Activated T-helper 1 cell treated with anti-CD3 and anti-CD28 coated beads, Interleukin-12 subunit alpha, Interleukin-12 subunit beta, Interleukin-2, Interleukin-4 antibody, amounts not matched to agents 30 ng/mL and 10 ng/mL and 1 ng/mL, durations not matched to agents 14 hours and 24 hours and 36 hours (primary cell): Measurements from ENCODE around the gene SLC5A12. TPM values are rescaled to one million over a fixed set of nuclear protein-coding genes. Genes with fewer than 3 reads are reported as not detected.
"Not testable (repeated sequence)": the region's sequence is repeated elsewhere in the genome, so short reads cannot be mapped to it uniquely, and the experiment has no call there.

Experiments used
- DNase-seq: peaks from one replicate; pipeline ENCODE4 v3.0.0; 2021; ENCODE audit warnings: low spot score
- H3K27ac Mint-ChIP-seq: one replicate; pipeline ENCODE4 v1.8.0; 2021; ENCODE audit warnings: mild to moderate bottlenecking, mixed read lengths
- H3K27me3 Mint-ChIP-seq: one replicate; pipeline ENCODE4 v1.8.0; 2022; ENCODE audit warnings: mild to moderate bottlenecking, moderate library complexity, mixed read lengths; ENCODE audit not compliant: insufficient read depth
- H3K36me3 Mint-ChIP-seq: one replicate; pipeline ENCODE4 v1.8.0; 2021; ENCODE audit warnings: low read depth, mixed read lengths
- H3K4me1 Mint-ChIP-seq: one replicate; pipeline ENCODE4 v1.8.0; 2021; ENCODE audit warnings: low read depth, mixed read lengths
- H3K4me3 Mint-ChIP-seq: one replicate; pipeline ENCODE4 v1.8.0; 2021; ENCODE audit warnings: mild to moderate bottlenecking, moderate library complexity, mixed read lengths
- H3K9me3 Mint-ChIP-seq: one replicate; pipeline ENCODE4 v1.8.0; 2021; ENCODE audit warnings: mixed read lengths
- intact Hi-C: fragments of 100-400 bp; cut with micrococcal nuclease; formaldehyde crosslinking; loops from one replicate; pipeline ENCODE4 v1.15.1; 2024
- total RNA-seq: library from RNA; stranded (reverse); gene quantifications from 2 replicates; pipeline ENCODE4 v1.2.3, GENCODE V29; 2022

SLC5A12 gene
- total RNA-seq, 1 donor from 2014 or later, result not detected

GRCh38 chr11:26675233-26675928 lies 46.5 kb downstream of the SLC5A12 start:
- H3K27me3 Mint-ChIP-seq, result no peaks in the 10 kb centered on the region

GRCh38 chr11:26665946-26666345 lies 55.9 kb downstream of the SLC5A12 start:
- Mint-ChIP-seq H3K27ac (no peak overlapping the region), H3K9me3 (no peaks in the 10 kb centered on the region), H3K4me1 (no peaks in the 10 kb centered on the region), H3K36me3 (no peaks in the 10 kb centered on the region), H3K27me3 (no peaks in the 10 kb centered on the region), H3K4me3 (no peak overlapping the region)
- intact Hi-C loops, result no loop called here
- DNase-seq, result no peak

More at GRCh38 chr11:26675233-26675928, 46.5 kb downstream of the SLC5A12 start:
- Mint-ChIP-seq H3K36me3 (no peaks in the 10 kb centered on the region), H3K9me3 (no peaks in the 10 kb centered on the region), H3K4me3 (no peak overlapping the region), H3K27ac (no peak overlapping the region), H3K4me1 (no peaks in the 10 kb centered on the region)
- intact Hi-C loops, result no loop called here
- no peak for DNase-seq

GRCh38 chr11:26665036-26665435 lies 56.8 kb downstream of the SLC5A12 start:
- no peaks in the 10 kb centered on the region for H3K27me3 Mint-ChIP-seq
- H3K36me3 Mint-ChIP-seq, result no peaks in the 10 kb centered on the region
- H3K4me3 Mint-ChIP-seq, result no peak overlapping the region
- no peak for DNase-seq
- intact Hi-C loops, result no loop called here
- H3K9me3 Mint-ChIP-seq, result no peaks in the 10 kb centered on the region
- H3K27ac Mint-ChIP-seq, result no peak overlapping the region
- no peaks in the 10 kb centered on the region for H3K4me1 Mint-ChIP-seq

GRCh38 chr11:26662916-26663315 lies 58.9 kb downstream of the SLC5A12 start:
- Mint-ChIP-seq H3K27ac (no peak overlapping the region), H3K9me3 (no peaks in the 10 kb centered on the region), H3K4me1 (no peaks in the 10 kb centered on the region), H3K27me3 (no peaks in the 10 kb centered on the region), H3K36me3 (no peaks in the 10 kb centered on the region), H3K4me3 (no peak overlapping the region)
- intact Hi-C loops, result no loop called here
- DNase-seq, result no peak

- intact Hi-C loops, result no loop called here
Measured at GRCh38 chr11:26655287-26655686, 66.6 kb downstream of the SLC5A12 start.

GRCh38 chr11:26651916-26652315 lies 69.9 kb downstream of the SLC5A12 start:
- H3K36me3 Mint-ChIP-seq, result no peaks in the 10 kb centered on the region
- no peak for DNase-seq
- intact Hi-C loops, result no loop called here
- no peaks in the 10 kb centered on the region for H3K9me3 Mint-ChIP-seq
- no peaks in the 10 kb centered on the region for H3K4me1 Mint-ChIP-seq
- H3K27me3 Mint-ChIP-seq, result no peaks in the 10 kb centered on the region
- H3K27ac Mint-ChIP-seq, result no peak overlapping the region
- H3K4me3 Mint-ChIP-seq, result no peak overlapping the region

More at GRCh38 chr11:26655287-26655686, 66.6 kb downstream of the SLC5A12 start:
- DNase-seq, result no peak
- Mint-ChIP-seq H3K9me3 (no peaks in the 10 kb centered on the region), H3K27me3 (no peaks in the 10 kb centered on the region), H3K36me3 (no peaks in the 10 kb centered on the region), H3K27ac (no peak overlapping the region), H3K4me3 (no peak overlapping the region), H3K4me1 (no peaks in the 10 kb centered on the region)

- DNase-seq, result peak; percentile 8
- intact Hi-C loops, result no loop called here
Measured at GRCh38 chr11:26649884-26650283, 72.0 kb downstream of the SLC5A12 start.

GRCh38 chr11:26643314-26643713 lies 78.5 kb downstream of the SLC5A12 start:
- DNase-seq, result not testable (repeated sequence)

More at GRCh38 chr11:26649884-26650283, 72.0 kb downstream of the SLC5A12 start:
- no peak overlapping the region for H3K27ac Mint-ChIP-seq
- H3K9me3 Mint-ChIP-seq, result no peaks in the 10 kb centered on the region
- no peak overlapping the region for H3K4me3 Mint-ChIP-seq
- H3K4me1 Mint-ChIP-seq, result no peaks in the 10 kb centered on the region
- H3K27me3 Mint-ChIP-seq, result no peaks in the 10 kb centered on the region
- H3K36me3 Mint-ChIP-seq, result no peaks in the 10 kb centered on the region

GRCh38 chr11:26632691-26633159 lies 89.1 kb downstream of the SLC5A12 start:
- Mint-ChIP-seq H3K27ac (no peak overlapping the region), H3K4me1 (no peaks in the 10 kb centered on the region), H3K9me3 (peaks cover 3% of the 10 kb centered on the region), H3K4me3 (no peak overlapping the region), H3K36me3 (no peaks in the 10 kb centered on the region), H3K27me3 (no peaks in the 10 kb centered on the region)
- no peak for DNase-seq
- intact Hi-C loops, result no loop called here

More at GRCh38 chr11:26643314-26643713, 78.5 kb downstream of the SLC5A12 start:
- H3K9me3 Mint-ChIP-seq, H3K27me3 Mint-ChIP-seq, H3K27ac Mint-ChIP-seq, H3K4me3 Mint-ChIP-seq, H3K36me3 Mint-ChIP-seq, H3K4me1 Mint-ChIP-seq, intact Hi-C loops: not testable (repeated sequence)

- intact Hi-C loops, result no loop called here
- H3K36me3 Mint-ChIP-seq, result no peaks in the 10 kb centered on the region
- H3K27me3 Mint-ChIP-seq, result no peaks in the 10 kb centered on the region
- DNase-seq, result no peak
- no peak overlapping the region for H3K27ac Mint-ChIP-seq
- H3K4me3 Mint-ChIP-seq, result no peak overlapping the region
- no peaks in the 10 kb centered on the region for H3K9me3 Mint-ChIP-seq
- no peaks in the 10 kb centered on the region for H3K4me1 Mint-ChIP-seq
Measured at GRCh38 chr11:26626346-26626745, 95.5 kb downstream of the SLC5A12 start.

- H3K27me3 Mint-ChIP-seq, result no peaks in the 10 kb centered on the region
- intact Hi-C loops, result no loop called here
Measured at GRCh38 chr11:26623076-26623659, 98.7 kb downstream of the SLC5A12 start.

GRCh38 chr11:26622181-26622580 lies 99.7 kb downstream of the SLC5A12 start:
- intact Hi-C loops, result no loop called here
- Mint-ChIP-seq H3K4me1 (no peaks in the 10 kb centered on the region), H3K9me3 (no peaks in the 10 kb centered on the region), H3K36me3 (no peaks in the 10 kb centered on the region), H3K27ac (no peak overlapping the region), H3K4me3 (no peak overlapping the region), H3K27me3 (no peaks in the 10 kb centered on the region)
- DNase-seq, result no peak

More at GRCh38 chr11:26623076-26623659, 98.7 kb downstream of the SLC5A12 start:
- Mint-ChIP-seq H3K27ac (no peak overlapping the region), H3K4me3 (no peak overlapping the region), H3K36me3 (no peaks in the 10 kb centered on the region), H3K4me1 (no peaks in the 10 kb centered on the region), H3K9me3 (no peaks in the 10 kb centered on the region)
- DNase-seq, result no peak

- Mint-ChIP-seq H3K36me3 (no peaks in the 10 kb centered on the region), H3K27me3 (no peaks in the 10 kb centered on the region), H3K4me3 (no peak overlapping the region), H3K4me1 (no peaks in the 10 kb centered on the region), H3K9me3 (no peaks in the 10 kb centered on the region), H3K27ac (no peak overlapping the region)
- no peak for DNase-seq
- intact Hi-C loops, result no loop called here
Measured at GRCh38 chr11:26621132-26621531, 100.7 kb downstream of the SLC5A12 start.
